IMR-90 (cell line): ENCODE data around the gene ZNF217. TPM values are rescaled to one million over a fixed set of nuclear protein-coding genes. Genes with fewer than 3 reads are reported as not detected.
A peak's percentile ranks its signal among the peaks of the same experiment; 100 is the strongest.

Experiments used
- ATAC-seq: fragments of 200-7000 bp; cut with Tn5 transposase; 2 replicates; pipeline ENCODE4 v1.9.1; 2020; ENCODE audit warnings: low read depth, mild to moderate bottlenecking, moderate library complexity
- BruUV-seq: library from RNA; stranded (reverse); fragments of 400-500 nt; replicated peaks from 2 replicates; lab custom pipeline; 2021; lab: Mats Ljungman, UMichigan
- CTCF ChIA-PET: fragments of 300-600 bp; formaldehyde crosslinking; extraction: SDS; loops from one replicate; lab custom pipeline; 2021; ENCODE audit warnings: antibody characterized with exemption; lab: Yijun Ruan, JAX
- POLR2A ChIA-PET: fragments of 300-600 bp; sonication (Branson Sonifier 250); formaldehyde crosslinking; loops from one replicate; lab custom pipeline; 2022; ENCODE audit warnings: antibody characterized with exemption; ENCODE audit not compliant: unreplicated experiment; lab: Charles Lee
- DNase-seq: peaks from one replicate; pipeline ENCODE4 v3.0.0; 2013
- H2AFZ ChIP-seq: replicated peaks from 2 replicates; pipeline ENCODE3; 2013; ENCODE audit warnings: low read length, mild to moderate bottlenecking; ENCODE audit not compliant: poor library complexity
- H2AK5ac ChIP-seq: 2 replicates; pipeline ENCODE4 v1.6.1; 2013; ENCODE audit warnings: low read depth, low read length, inconsistent platforms
- H2AK9ac ChIP-seq: replicated peaks from 2 replicates; pipeline ENCODE3; 2013; ENCODE audit warnings: mild to moderate bottlenecking, low read depth, low read length, moderate library complexity; ENCODE audit not compliant: poor library complexity
- H2BK120ac ChIP-seq: 2 replicates; pipeline ENCODE4 v1.6.1; 2013; ENCODE audit warnings: low read depth, low read length, inconsistent platforms
- H2BK15ac ChIP-seq: 3 replicates; pipeline ENCODE4 v1.6.1; 2013; ENCODE audit warnings: low read depth, low read length, inconsistent platforms
- H2BK20ac ChIP-seq: 2 replicates; pipeline ENCODE4 v1.6.1; 2013; ENCODE audit warnings: low read depth, mild to moderate bottlenecking, inconsistent platforms, low read length, moderate library complexity
- H2BK5ac ChIP-seq: 2 replicates; pipeline ENCODE4 v1.6.1; 2013; ENCODE audit warnings: mild to moderate bottlenecking, low read depth, low read length, inconsistent platforms; ENCODE audit not compliant: poor library complexity, severe bottlenecking
- H3K14ac ChIP-seq: replicated peaks from 2 replicates; pipeline ENCODE4 v1.6.1; 2013; ENCODE audit warnings: low read depth, low read length, inconsistent platforms
- H3K18ac ChIP-seq: 2 replicates; pipeline ENCODE4 v1.6.1; 2013; ENCODE audit warnings: low read depth, low read length, control low read depth
- H3K23ac ChIP-seq: 2 replicates; pipeline ENCODE4 v1.6.1; 2013; ENCODE audit warnings: low read depth, low read length, inconsistent platforms
- H3K27ac ChIP-seq: 2 replicates; pipeline ENCODE4 v1.5.1; 2013; ENCODE audit warnings: mild to moderate bottlenecking, control low read depth, low read length; ENCODE audit not compliant: insufficient read depth
- H3K27me3 ChIP-seq: 2 replicates; pipeline ENCODE4 v1.6.1; 2013; ENCODE audit warnings: low read length; ENCODE audit not compliant: control insufficient read depth, insufficient read depth
- H3K36me3 ChIP-seq: 2 replicates; pipeline ENCODE4 v1.6.1; 2013; ENCODE audit warnings: low read length, mixed read lengths; ENCODE audit not compliant: control insufficient read depth, insufficient read depth
- H3K4ac ChIP-seq: 2 replicates; pipeline ENCODE4 v1.6.1; 2013; ENCODE audit warnings: low read depth, low read length, inconsistent platforms
- H3K4me1 ChIP-seq: 2 replicates; pipeline ENCODE4 v1.6.1; 2013; ENCODE audit warnings: low read length, mixed read lengths; ENCODE audit not compliant: control insufficient read depth, insufficient read depth
- H3K4me2 ChIP-seq: 2 replicates; pipeline ENCODE4 v1.6.1; 2013; ENCODE audit warnings: low read depth, mild to moderate bottlenecking, control low read depth, low read length, moderate library complexity
- H3K4me3 ChIP-seq: 2 replicates; pipeline ENCODE4 v1.5.1; 2013; ENCODE audit warnings: low read depth, mild to moderate bottlenecking, control low read depth, low read length, moderate library complexity; ENCODE audit not compliant: insufficient read depth
- H3K56ac ChIP-seq: 2 replicates; pipeline ENCODE4 v1.6.1; 2013; ENCODE audit warnings: low read length, inconsistent platforms; ENCODE audit not compliant: insufficient read depth; ENCODE audit errors: extremely low read depth
- H3K79me1 ChIP-seq, 2 experiments: 2 replicates each; pipeline ENCODE4 v1.6.1; 2013; ENCODE audit warnings: low read length in 2 of 2, inconsistent platforms in 1 of 2, low read depth in 1 of 2
- H3K9ac ChIP-seq: 2 replicates; pipeline ENCODE4 v1.6.1; 2013; ENCODE audit warnings: low read depth, low read length, control low read depth
- H3K9me1 ChIP-seq: 2 replicates; pipeline ENCODE4 v1.6.1; 2013; ENCODE audit warnings: low read length, inconsistent platforms; ENCODE audit not compliant: insufficient read depth
- H3K9me3 ChIP-seq: 2 replicates; pipeline ENCODE4 v1.6.1; 2013; ENCODE audit warnings: low read length; ENCODE audit not compliant: control insufficient read depth, insufficient read depth
- H4K20me1 ChIP-seq: 2 replicates; pipeline ENCODE4 v1.6.1; 2013; ENCODE audit warnings: low read length, inconsistent platforms; ENCODE audit not compliant: insufficient read depth
- H4K5ac ChIP-seq: 2 replicates; pipeline ENCODE4 v1.6.1; 2013; ENCODE audit warnings: mild to moderate bottlenecking, low read depth, low read length, control low read depth
- H4K8ac ChIP-seq, 2 experiments: 2 replicates each; pipeline ENCODE4 v1.6.1; 2013; ENCODE audit warnings: low read depth in 2 of 2, low read length in 2 of 2, control low read depth in 1 of 2, inconsistent platforms in 1 of 2
- H4K91ac ChIP-seq: 2 replicates; pipeline ENCODE4 v1.6.1; 2013; ENCODE audit warnings: low read depth, low read length, inconsistent platforms; ENCODE audit not compliant: insufficient read depth
- BHLHE40 ChIP-seq: fragments of 150-350 bp; IDR thresholded peaks from 2 replicates; pipeline ENCODE4 v1.6.1; 2016; ENCODE audit warnings: mild to moderate bottlenecking, low read depth, low read length
- FOS ChIP-seq: fragments of 150-350 bp; IDR thresholded peaks from 2 replicates; pipeline ENCODE4 v1.6.1; 2016; ENCODE audit warnings: low read depth, low read length
- MAZ ChIP-seq: IDR thresholded peaks from 2 replicates; pipeline ENCODE4 v1.6.1; 2012; ENCODE audit warnings: low read depth, mild to moderate bottlenecking, low read length, improper control_type of control experiment, moderate library complexity, borderline replicate concordance
- MXI1 ChIP-seq: IDR thresholded peaks from 2 replicates; pipeline ENCODE4 v1.6.1; 2012; ENCODE audit warnings: low read depth, mild to moderate bottlenecking, low read length, moderate library complexity, borderline replicate concordance
- POLR2A ChIP-seq: IDR thresholded peaks from 2 replicates; pipeline ENCODE4 v1.6.1; 2012; ENCODE audit warnings: mild to moderate bottlenecking, low read depth, low read length
- RCOR1 ChIP-seq: IDR thresholded peaks from 2 replicates; pipeline ENCODE4 v1.6.1; 2012; ENCODE audit warnings: mild to moderate bottlenecking, low read length, improper control_type of control experiment; ENCODE audit not compliant: insufficient replicate concordance
- RFX5 ChIP-seq: IDR thresholded peaks from 2 replicates; pipeline ENCODE4 v1.8.0; 2012; ENCODE audit warnings: low read depth, mild to moderate bottlenecking, low read length, moderate library complexity
- SMC3 ChIP-seq: fragments of 150-350 bp; IDR thresholded peaks from 2 replicates; pipeline ENCODE4 v1.6.1; 2016; ENCODE audit warnings: low read depth, mild to moderate bottlenecking, antibody characterized with exemption, low read length, moderate library complexity
- WGBS, 2 experiments: methylation state at CpG; one replicate each; pipeline versions ENCODE4 v1.1.5 to v1.1.7; 2013; ENCODE audit warnings: missing lambda C conversion rate in 2 of 2; ENCODE audit not compliant: insufficient read length in 1 of 2; ENCODE audit errors: extremely low coverage in 2 of 2; 5-methylcytosine and 5-hydroxymethylcytosine counted together
- dilution Hi-C: fragments of 300-500 bp; cut with HindIII; formaldehyde crosslinking; loops from one replicate; pipeline ENCODE4 v1.14.3; 2018; ENCODE audit warnings: low sequenced_read_pairs; ENCODE audit not compliant: unreplicated experiment
- in situ Hi-C: fragments of 300-500 bp; cut with MboI; formaldehyde crosslinking; loops from 3 replicates; pipeline ENCODE4 v1.14.3; 2019; ENCODE audit warnings: low sequenced_read_pairs, inconsistent platforms, mixed read lengths
- intact Hi-C: fragments of 100-400 bp; cut with micrococcal nuclease; formaldehyde crosslinking; loops from 2 replicates; pipeline ENCODE4 v1.10.0; 2022
- polyA plus RNA-seq, 3 experiments: library from polyadenylated mRNA; depleted of rRNA; stranded (reverse); fragments of >200 nt; gene quantifications; 2 replicates each; pipeline ENCODE4 v1.2.3, GENCODE V29; 2012; ENCODE audit warnings: low replicate concordance in 1 of 3
- total RNA-seq: library from RNA; depleted of rRNA; stranded (reverse); fragments of >200 nt; gene quantifications from 2 replicates; pipeline ENCODE4 v1.2.3, GENCODE V29; 2012
- TF ChIP-seq, protein P1 (sequence below): fragments of 150-350 bp; IDR thresholded peaks from 2 replicates; pipeline ENCODE4 v1.6.1; 2017; ENCODE audit warnings: mild to moderate bottlenecking, antibody characterized with exemption, low read length, low read depth

ZNF217 gene
- total and polyA plus RNA-seq, 2 of the 4 experiments (the other 2 are of a cell fraction): 9.1 to 27.8 TPM

DNA sequence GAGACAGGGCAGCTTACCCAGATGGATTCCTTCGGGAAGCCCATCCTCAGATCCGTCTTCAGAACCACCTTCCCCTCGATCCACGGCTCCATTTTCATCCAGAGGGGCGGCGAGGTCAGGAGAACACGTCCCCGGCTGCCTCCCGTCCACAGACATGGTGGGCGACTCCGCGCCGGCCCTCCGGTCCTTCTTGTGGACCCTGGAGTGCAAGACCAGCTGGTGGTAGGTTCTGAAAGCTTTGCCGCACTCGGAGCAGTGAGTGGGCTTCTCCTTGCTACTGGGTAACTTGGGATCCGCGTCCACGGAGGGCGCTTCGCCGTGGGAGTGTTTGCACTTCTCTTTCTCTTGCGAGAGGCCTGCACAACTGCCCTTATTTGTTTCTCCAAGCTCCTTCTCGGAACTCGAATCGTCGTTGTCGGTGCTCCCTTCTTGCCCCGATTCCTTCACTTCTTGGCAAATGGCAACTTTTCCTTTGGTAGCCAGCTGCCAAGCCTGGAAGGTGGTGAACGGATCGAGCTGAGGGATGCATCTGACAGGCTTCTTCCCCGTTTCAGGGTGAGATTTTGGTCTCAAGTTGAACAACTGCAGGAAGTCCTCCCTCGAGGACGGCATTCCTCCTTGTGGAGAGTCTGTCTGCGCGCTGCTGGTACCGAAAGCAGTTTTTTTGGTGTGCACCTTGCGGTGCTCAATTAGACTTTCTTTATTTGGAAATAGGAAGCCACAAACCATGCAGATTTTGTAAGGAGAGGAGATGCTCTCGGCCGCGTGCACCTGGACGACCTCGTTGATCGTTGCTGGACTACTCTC lies 12.0 kb downstream of the ZNF217 start:
- Histone ChIP-seq H3K4ac (no peak overlapping the region; the same call in 1 of the 2 replicates), H4K20me1 (peaks cover 55% of the 10 kb centered on the region), H2BK15ac (no peak overlapping the region), H2AK9ac (no peak overlapping the region), H2AK5ac (peak overlapping the region; percentile 49; the same call in 1 of the 2 replicates), H3K56ac (no peak overlapping the region), H2BK120ac (no peak overlapping the region), H3K14ac (0 out of 2 replicates have a peak overlapping the region, but pooled peaks have one; percentile 23), H3K18ac (no peak overlapping the region), H2BK5ac (peak overlapping the region; percentile 47), H3K27ac (peak overlapping the region; percentile 34; the same call in 1 of the 2 replicates), H3K4me3 (no peak overlapping the region), H3K36me3 (peaks cover 36% of the 10 kb centered on the region), H3K9me3 (no peaks in the 10 kb centered on the region), H3K27me3 (no peaks in the 10 kb centered on the region), H2BK20ac (no peak overlapping the region), H3K79me1 (peaks cover 4 to 33% of the 10 kb centered on the region in 2 experiments; a peak in 3 of 4 replicates), H3K4me2 (no peak overlapping the region), H3K9ac (peak overlapping the region; percentile 30; the same call in 1 of the 2 replicates), H4K5ac (0 out of 2 replicates have a peak overlapping the region, but pooled peaks have one; percentile 20), H3K4me1 (peaks cover 21% of the 10 kb centered on the region), H3K9me1 (peaks cover 18% of the 10 kb centered on the region), H2AFZ (no peak overlapping the region), H4K91ac (peak overlapping the region; percentile 49; the same call in 1 of the 2 replicates), H3K23ac (peak overlapping the region; percentile 59; the same call in 1 of the 2 replicates), H4K8ac (peak overlapping the region in 1 of 2 experiments; percentile 33; a peak in 1 of 4 replicates)
- dilution Hi-C loops (no loop called here), in situ Hi-C loops (loop anchor here (10.0 kb wide), 1 partner anchor 173 kb away; no protein-coding TSS in a partner anchor), intact Hi-C loops (loop anchor here (2.0 kb wide), 1 partner anchor 289 kb away; no protein-coding TSS in a partner anchor)
- POLR2A ChIA-PET: no interaction called here
- ATAC-seq (no peak), DNase-seq (no peak)
- BruUV-seq: no TSS peak
- TF ChIP-seq RCOR1 (no peak), RFX5 (no peak), BHLHE40 (no peak), MAZ (no peak), SMC3 (no peak), POLR2A (no peak), FOS (no peak), MXI1 (no peak)
- TF ChIP-seq, protein P1, sequence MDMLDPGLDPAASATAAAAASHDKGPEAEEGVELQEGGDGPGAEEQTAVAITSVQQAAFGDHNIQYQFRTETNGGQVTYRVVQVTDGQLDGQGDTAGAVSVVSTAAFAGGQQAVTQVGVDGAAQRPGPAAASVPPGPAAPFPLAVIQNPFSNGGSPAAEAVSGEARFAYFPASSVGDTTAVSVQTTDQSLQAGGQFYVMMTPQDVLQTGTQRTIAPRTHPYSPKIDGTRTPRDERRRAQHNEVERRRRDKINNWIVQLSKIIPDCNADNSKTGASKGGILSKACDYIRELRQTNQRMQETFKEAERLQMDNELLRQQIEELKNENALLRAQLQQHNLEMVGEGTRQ: no peak
- 91% methylated on average over 28 of the region's 44 CpGs; no CpG with 5 or more reads in 1 of the 2 experiments for WGBS, 2 experiments
- CTCF ChIA-PET: no interaction called here
